Measurements from ENCODE around the gene NEGR1.

DNA sequence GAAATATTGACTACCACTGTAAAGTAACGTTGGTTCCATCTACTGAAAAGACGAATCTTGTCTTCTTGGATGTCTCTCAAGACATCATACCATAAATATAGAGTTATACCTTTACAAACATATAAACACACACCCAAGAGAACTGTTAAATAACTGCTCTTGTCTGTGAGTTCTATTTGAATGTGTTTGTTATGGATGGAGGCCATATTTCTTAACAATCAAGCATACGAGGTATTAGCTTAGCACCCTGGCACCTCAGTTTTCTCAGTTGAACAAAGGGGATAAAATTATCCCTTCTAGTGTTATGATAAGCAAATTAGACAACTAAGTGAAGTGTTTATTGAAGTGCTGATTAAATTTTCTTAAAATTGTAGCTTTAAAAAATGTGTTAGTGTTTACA is 864.9 kb downstream of the NEGR1 start:
- TF ChIP-seq GTF2E2 (tag; IDR thresholded peaks at IDR 0.05) (no peak), ARHGAP35 (IDR thresholded peaks at IDR 0.05; ENCODE audit: partially characterized antibody) (no peak), RAD51 (IDR thresholded peaks at IDR 0.05; ENCODE audit: borderline replicate concordance, low read depth) (no peak)
